Astrocyte of the cerebellum (primary cell): Measurements from ENCODE around the gene ZFYVE19.

Source experiments
- DNase-seq: peaks from one replicate; pipeline ENCODE4 v3.0.0-alpha.2; 2011; ENCODE audit warnings: low read depth
- H3K4me3 ChIP-seq: 2 replicates; pipeline ENCODE4 v1.5.1; 2011; ENCODE audit warnings: mild to moderate bottlenecking, low read depth, low read length, moderate library complexity
- CTCF ChIP-seq: IDR thresholded peaks from 2 replicates; pipeline ENCODE4 v1.5.1; 2012; ENCODE audit warnings: low read length, low read depth, moderate library complexity, mild to moderate bottlenecking; ENCODE audit errors: missing control alignments
- in situ Hi-C: cut with HindIII; loops from 2 replicates; pipeline ENCODE4 v1.10.0; 2017; ENCODE audit warnings: low sequenced_read_pairs

The ZFYVE19 gene

DNA sequence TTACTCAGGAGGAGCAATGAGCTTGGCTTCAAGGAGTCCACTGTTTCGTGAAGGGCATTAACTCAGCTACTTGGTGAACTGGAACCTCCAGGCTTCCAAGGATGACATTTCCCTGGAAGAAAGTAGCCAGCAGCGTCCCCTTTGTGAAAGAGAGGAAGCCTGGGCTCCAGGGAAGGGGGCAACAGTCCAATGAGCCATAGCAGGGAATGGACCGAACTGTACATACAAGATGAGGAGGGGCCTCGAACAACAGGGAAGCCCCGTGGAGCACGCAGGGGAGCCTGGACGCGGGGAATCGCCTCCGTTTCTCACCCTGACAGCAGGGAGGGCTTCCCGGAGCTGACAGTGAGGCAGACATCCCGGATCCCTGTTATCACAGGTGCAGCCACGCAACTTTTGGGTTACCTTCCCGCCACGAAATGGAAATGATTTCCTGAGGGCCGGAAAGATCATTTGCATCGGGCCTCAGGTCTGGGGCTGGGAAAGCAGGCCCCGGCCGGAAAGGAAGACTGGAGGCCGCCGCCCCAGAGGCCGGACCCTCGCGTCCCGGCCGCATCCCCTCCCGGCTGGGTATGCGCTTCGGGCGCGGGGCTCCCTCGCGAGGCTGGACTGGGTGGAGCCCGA, 36.5 kb downstream of the ZFYVE19 start:
- peak overlapping the region; percentile 18 for H3K4me3 ChIP-seq
- TF ChIP-seq CTCF: no peak
- in situ Hi-C loops: no loop called here

GRCh38 chr15:40843885-40844695, 37.2 kb downstream of the ZFYVE19 start, which contains the start of gene SPINT1:
Gene SPINT1 (plus strand): TSS chr15:40844048. CDS start chr15:40844555, 507 bp downstream.
- no peak for DNase-seq
- peak within 1 kb of the TSS; percentile 38 for H3K4me3 ChIP-seq
- in situ Hi-C loops: no loop called here
- TF ChIP-seq CTCF: no peak

More for the DNA sequence above, 36.5 kb downstream of the ZFYVE19 start:
- DNase-seq: no peak

- peak overlapping the region; percentile 38 for H3K4me3 ChIP-seq
- in situ Hi-C loops: no loop called here
- no peak for TF ChIP-seq CTCF
- DNase-seq: no peak
These were observed 37.8 kb downstream of the ZFYVE19 start for GRCh38 chr15:40844696-40845030.

- in situ Hi-C loops: no loop called here
- no peak for DNase-seq
- no peak for TF ChIP-seq CTCF
- H3K4me3 ChIP-seq: peak overlapping the region; percentile 38
These were observed 38.1 kb downstream of the ZFYVE19 start for GRCh38 chr15:40845036-40845435.

GRCh38 chr15:40845511-40846284, 38.8 kb downstream of the ZFYVE19 start:
- no peak for DNase-seq
- in situ Hi-C loops: no loop called here
- H3K4me3 ChIP-seq: no peak overlapping the region
- no peak for TF ChIP-seq CTCF

- DNase-seq: no peak
- H3K4me3 ChIP-seq: no peak overlapping the region
- in situ Hi-C loops: no loop called here
- TF ChIP-seq CTCF: no peak
These were observed 39.9 kb downstream of the ZFYVE19 start for GRCh38 chr15:40846841-40847222.
